Muscle of leg (tissue), 11 donors: ENCODE measurements around the gene TMEM181. TPM values are rescaled to one million over a fixed set of nuclear protein-coding genes. Genes with fewer than 3 reads are reported as not detected.

Experiments
- DNase-seq: peaks from one replicate; pipeline ENCODE4 v3.0.0; 2013
- H3K27ac ChIP-seq: one replicate; pipeline ENCODE4 v1.5.1; 2013; ENCODE audit warnings: mild to moderate bottlenecking, low read length, control low read depth
- H3K27me3 ChIP-seq: one replicate; pipeline ENCODE4 v1.6.1; 2013; ENCODE audit warnings: low read length; ENCODE audit not compliant: control insufficient read depth, insufficient read depth
- H3K36me3 ChIP-seq: one replicate; pipeline ENCODE4 v1.6.1; 2013; ENCODE audit warnings: low read length; ENCODE audit not compliant: control insufficient read depth, insufficient read depth
- H3K4me1 ChIP-seq: one replicate; pipeline ENCODE4 v1.6.1; 2013; ENCODE audit warnings: low read length; ENCODE audit not compliant: control insufficient read depth, insufficient read depth
- H3K4me3 ChIP-seq: one replicate; pipeline ENCODE4 v1.5.1; 2013; ENCODE audit warnings: low read length, control low read depth
- H3K9me3 ChIP-seq: replicated peaks from 2 replicates; pipeline ENCODE4 v1.6.1; 2013; ENCODE audit warnings: low read depth, low read length; ENCODE audit not compliant: control insufficient read depth
- WGBS: methylation state at CpG from one replicate; pipeline ENCODE4 v1.1.5; 2013; ENCODE audit warnings: missing lambda C conversion rate; ENCODE audit not compliant: insufficient coverage; 5-methylcytosine and 5-hydroxymethylcytosine counted together
- polyA plus RNA-seq, 8 donors: library from polyadenylated mRNA; unstranded; fragments of 120-200 nt; gene quantifications; one replicate each; pipeline versions ENCODE4 v1.2.1 to v1.2.3, GENCODE V29; 2013; ENCODE audit warnings: inconsistent platforms in 1 of 8, low replicate concordance in 1 of 8; ENCODE audit not compliant: insufficient read length in 8 of 8, insufficient read depth in 1 of 8
- total RNA-seq: library from RNA; stranded (reverse); fragments of 120-200 nt; gene quantifications from one replicate; pipeline ENCODE4 v1.2.4, GENCODE V29; 2013

TMEM181 gene
- total and polyA plus RNA-seq, 9 donors = 13.3 to 22.2 (median 16.1) TPM

GRCh38 chr6:158619922-158620801, 60.3 kb downstream of the TMEM181 start:
- no peaks in the 10 kb centered on the region for H3K4me1 ChIP-seq
- H3K9me3 ChIP-seq = no peaks in the 10 kb centered on the region
- WGBS = 95% methylated on average over 15 of the region's 17 CpGs
- peaks cover 39% of the 10 kb centered on the region for H3K36me3 ChIP-seq
- H3K27me3 ChIP-seq = no peaks in the 10 kb centered on the region
- DNase-seq = no peak
- H3K27ac ChIP-seq = no peak overlapping the region
- H3K4me3 ChIP-seq = no peak overlapping the region

- Histone ChIP-seq H3K4me1 (no peaks in the 10 kb centered on the region), H3K36me3 (peaks cover 48% of the 10 kb centered on the region), H3K9me3 (no peaks in the 10 kb centered on the region), H3K27me3 (no peaks in the 10 kb centered on the region), H3K27ac (no peak overlapping the region), H3K4me3 (no peak overlapping the region)
- 84% methylated on average over 5 of the region's 13 CpGs for WGBS
- DNase-seq = no peak
Measured at GRCh38 chr6:158620963-158621693, 61.2 kb downstream of the TMEM181 start.

GRCh38 chr6:158621694-158622544, 62.0 kb downstream of the TMEM181 start:
- DNase-seq = no peak
- 93% methylated on average over 18 of the region's 25 CpGs for WGBS
- H3K4me3 ChIP-seq = no peak overlapping the region

GRCh38 chr6:158622545-158623190, 62.8 kb downstream of the TMEM181 start:
- no peak overlapping the region for H3K4me3 ChIP-seq
- WGBS = 83% methylated on average over 5 of the region's 10 CpGs
- no peaks in the 10 kb centered on the region for H3K27me3 ChIP-seq
- no peaks in the 10 kb centered on the region for H3K9me3 ChIP-seq
- peaks cover 58% of the 10 kb centered on the region for H3K36me3 ChIP-seq
- DNase-seq = no peak
- no peaks in the 10 kb centered on the region for H3K4me1 ChIP-seq
- H3K27ac ChIP-seq = no peak overlapping the region

More at GRCh38 chr6:158621694-158622544, 62.0 kb downstream of the TMEM181 start:
- Histone ChIP-seq H3K27me3 (no peaks in the 10 kb centered on the region), H3K4me1 (no peaks in the 10 kb centered on the region), H3K27ac (no peak overlapping the region), H3K36me3 (peaks cover 53% of the 10 kb centered on the region), H3K9me3 (no peaks in the 10 kb centered on the region)

- WGBS = 93% methylated on average over 19 of the region's 25 CpGs
- Histone ChIP-seq H3K27ac (no peak overlapping the region), H3K27me3 (no peaks in the 10 kb centered on the region), H3K4me3 (no peak overlapping the region), H3K4me1 (no peaks in the 10 kb centered on the region), H3K36me3 (peaks cover 69% of the 10 kb centered on the region), H3K9me3 (no peaks in the 10 kb centered on the region)
- no peak for DNase-seq
Measured at GRCh38 chr6:158624684-158625682, 65.1 kb downstream of the TMEM181 start.

- Histone ChIP-seq H3K4me3 (no peak overlapping the region), H3K36me3 (peaks cover 63% of the 10 kb centered on the region), H3K4me1 (peaks cover 1% of the 10 kb centered on the region), H3K9me3 (no peaks in the 10 kb centered on the region), H3K27me3 (no peaks in the 10 kb centered on the region), H3K27ac (no peak overlapping the region)
- DNase-seq = no peak
- 88% methylated on average over 15 of the region's 15 CpGs for WGBS
Measured at GRCh38 chr6:158625881-158626305, 66.0 kb downstream of the TMEM181 start.

GRCh38 chr6:158626360-158627167, 66.7 kb downstream of the TMEM181 start:
- Histone ChIP-seq H3K27me3 (no peaks in the 10 kb centered on the region), H3K36me3 (peaks cover 63% of the 10 kb centered on the region), H3K4me3 (no peak overlapping the region), H3K4me1 (peaks cover 8% of the 10 kb centered on the region), H3K9me3 (no peaks in the 10 kb centered on the region), H3K27ac (no peak overlapping the region)
- DNase-seq = no peak
- WGBS = 78% methylated on average over 3 of the region's 6 CpGs

GRCh38 chr6:158627168-158627939, 67.5 kb downstream of the TMEM181 start:
- Histone ChIP-seq H3K4me3 (no peak overlapping the region), H3K9me3 (no peaks in the 10 kb centered on the region), H3K27me3 (no peaks in the 10 kb centered on the region), H3K36me3 (peaks cover 65% of the 10 kb centered on the region), H3K27ac (no peak overlapping the region), H3K4me1 (peaks cover 11% of the 10 kb centered on the region)
- WGBS = 86% methylated on average over 15 of the region's 20 CpGs
- no peak for DNase-seq
